Erythroblast (primary cell): Measurements from ENCODE around the gene PTGR1.

Source experiments
- GATA1 ChIP-seq: IDR thresholded peaks from 2 replicates; pipeline ENCODE4 v1.6.1; 2011; ENCODE audit warnings: low read depth, mild to moderate bottlenecking, control low read depth, low read length, moderate library complexity
- POLR2A ChIP-seq: IDR thresholded peaks from 2 replicates; pipeline ENCODE4 v1.6.1; 2011; ENCODE audit warnings: mild to moderate bottlenecking, low read length

DNA sequence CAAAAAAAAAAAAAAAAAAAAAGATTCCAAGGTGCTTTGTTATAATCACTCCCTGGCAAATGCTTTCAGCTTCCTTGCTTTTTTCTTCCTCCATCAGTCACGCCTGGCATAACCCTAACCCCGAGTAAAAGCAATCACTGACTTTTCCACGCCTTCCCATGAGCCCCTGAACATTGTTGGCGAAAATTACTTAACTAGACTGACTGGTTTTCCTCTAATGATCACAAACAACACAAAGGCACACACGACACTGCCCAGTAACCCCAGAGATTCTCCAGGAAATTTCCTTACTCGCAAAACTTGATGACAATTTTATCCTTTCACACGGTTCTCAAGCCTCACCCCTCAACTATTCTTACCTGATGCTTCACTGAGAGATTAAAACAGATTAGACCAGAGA, 11.4 kb upstream of the PTGR1 start:
- TF ChIP-seq POLR2A (no peak), GATA1 (no peak)
